ENCODE data around the gene MCOLN1. TPM values are rescaled to one million over a fixed set of nuclear protein-coding genes. Genes with fewer than 3 reads are reported as not detected.

Gene MCOLN1
- total and polyA plus RNA-seq, 2 of the 4 experiments (the other 2 are of a cell fraction), result 3.4 to 19.6 TPM

- Histone ChIP-seq H2AK5ac (ENCODE audit: low read depth, low read length) (no peak overlapping the region), H3K27ac (ENCODE audit: insufficient read depth, low read length) (no peak overlapping the region), H4K5ac (ENCODE audit: low read depth, low read length) (no peak overlapping the region), H2AFZ (replicated peaks; ENCODE audit: low read length, poor library complexity) (no peak overlapping the region), H4K20me1 (ENCODE audit: insufficient read depth, low read length) (no peaks in the 10 kb centered on the region), H3K4me3 (ENCODE audit: insufficient read depth, low read depth, low read length) (no peak overlapping the region), H2BK5ac (ENCODE audit: low read depth, low read length, poor library complexity, severe bottlenecking) (no peak overlapping the region), H3K79me1 (ENCODE audit: low read depth in 1 of 2, low read length in 2 of 2) (peaks cover 20 to 46% of the 10 kb centered on the region in 2 experiments), H3K4me2 (ENCODE audit: low read depth, low read length) (no peak overlapping the region), H4K91ac (ENCODE audit: insufficient read depth, low read depth, low read length) (no peak overlapping the region), H3K23ac (ENCODE audit: low read depth, low read length) (no peak overlapping the region), H2BK20ac (ENCODE audit: low read depth, low read length) (no peak overlapping the region), H2AK9ac (replicated peaks; ENCODE audit: low read depth, low read length, poor library complexity) (no peak overlapping the region), H3K27me3 (ENCODE audit: control insufficient read depth, insufficient read depth, low read length) (no peaks in the 10 kb centered on the region), H4K8ac (ENCODE audit: low read depth in 2 of 2, low read length in 2 of 2) (no peak overlapping the region), H3K18ac (ENCODE audit: low read depth, low read length) (no peak overlapping the region), H2BK120ac (ENCODE audit: low read depth, low read length) (no peak overlapping the region), H3K9me3 (ENCODE audit: control insufficient read depth, insufficient read depth, low read length) (no peaks in the 10 kb centered on the region), H3K56ac (ENCODE audit: extremely low read depth, insufficient read depth, low read length) (no peak overlapping the region), H3K36me3 (ENCODE audit: control insufficient read depth, insufficient read depth, low read length) (peaks cover 14% of the 10 kb centered on the region; the same call in 1 of the 2 replicates), H3K4ac (ENCODE audit: low read depth, low read length) (no peak overlapping the region), H3K14ac (replicated peaks; ENCODE audit: low read depth, low read length) (no peak overlapping the region), H3K9ac (ENCODE audit: low read depth, low read length) (no peak overlapping the region), H3K9me1 (ENCODE audit: insufficient read depth, low read length) (peaks cover 7% of the 10 kb centered on the region; the same call in 1 of the 2 replicates), H3K4me1 (ENCODE audit: control insufficient read depth, insufficient read depth, low read length) (peaks cover 17% of the 10 kb centered on the region), H2BK15ac (ENCODE audit: low read depth, low read length) (no peak overlapping the region)
- DNase-seq (no peak), ATAC-seq (ENCODE audit: low read depth) (no peak)
- BruUV-seq (replicated peaks), result no TSS peak
- dilution Hi-C loops (cut with HindIII; ENCODE audit: low sequenced_read_pairs, unreplicated experiment) (no loop called here), intact Hi-C loops (cut with micrococcal nuclease) (loop anchor here (5.0 kb wide), 1 partner anchor 122 kb away; no protein-coding TSS in a partner anchor), in situ Hi-C loops (cut with MboI; ENCODE audit: low sequenced_read_pairs) (no loop called here)
- TF ChIP-seq SMC3 (IDR thresholded peaks at IDR 0.05; ENCODE audit: low read depth, low read length) (no peak), MXI1 (IDR thresholded peaks at IDR 0.05; ENCODE audit: borderline replicate concordance, low read depth, low read length) (no peak), RAD21 (IDR thresholded peaks at IDR 0.05; ENCODE audit: low read length) (no peak), CHD1 (IDR thresholded peaks at IDR 0.05; ENCODE audit: low read depth, low read length) (no peak)
- CTCF ChIA-PET, result no interaction called here
- WGBS, 2 experiments (ENCODE audit: extremely low coverage in 2 of 2, insufficient read length in 1 of 2), result 98% methylated on average over 54 of the region's 74 CpGs; no CpG with 5 or more reads in 1 of the 2 experiments
- POLR2A ChIA-PET (ENCODE audit: unreplicated experiment), result no interaction called here
These were observed 2.9 kb upstream of the MCOLN1 start for GRCh38 chr19:7519361-7520130.

All from IMR-90 (cell line).